ENCODE data around the gene ADISSP. TPM values are rescaled to one million over a fixed set of nuclear protein-coding genes. Genes with fewer than 3 reads are reported as not detected.

Gene ADISSP
- total and polyA plus RNA-seq, 2 of the 13 experiments (the other 11 are each of a cell fraction or from before 2014, with no cell fraction given): 38.3 to 90.6 TPM

GRCh38 chr20:3767427-3768341 is at the start of gene ADISSP (continued):
- TF ChIP-seq GPBP1L1 (CRISPR knock-in tag; IDR thresholded peaks at IDR 0.05) (no peak), KLF9 (CRISPR knock-in tag; IDR thresholded peaks at IDR 0.05; ENCODE audit: low read depth) (peak; percentile 94; the same call in 1 of the 2 replicates), HMGXB3 (CRISPR knock-in tag; IDR thresholded peaks at IDR 0.05; ENCODE audit: borderline replicate concordance) (peak; percentile 88; the same call in 1 of the 2 replicates), ZNF598 (CRISPR knock-in tag; IDR thresholded peaks at IDR 0.05; ENCODE audit: borderline replicate concordance) (peak; percentile 91; the same call in 1 of the 2 replicates), KLF12 (CRISPR knock-in tag; IDR thresholded peaks at IDR 0.05; ENCODE audit: borderline replicate concordance) (peak; percentile 86; the same call in 1 of the 2 replicates), MXD4 (CRISPR knock-in tag; IDR thresholded peaks at IDR 0.05) (peak; percentile 97), ZNF407 (CRISPR knock-in tag; IDR thresholded peaks at IDR 0.05; ENCODE audit: not compliant biosample characterization) (peak; percentile 15), TBX3 (IDR thresholded peaks at IDR 0.05; ENCODE audit: borderline replicate concordance) (0 out of 2 replicates have a peak, but pooled peaks have one; percentile 21), NRL (CRISPR knock-in tag; IDR thresholded peaks at IDR 0.05; ENCODE audit: borderline replicate concordance) (peak; percentile 69), CREB3 (CRISPR knock-in tag; IDR thresholded peaks at IDR 0.05) (peak; percentile 92; the same call in 1 of the 2 replicates), ZNF737 (CRISPR knock-in tag; IDR thresholded peaks at IDR 0.05; ENCODE audit: borderline replicate concordance) (no peak), ZNF773 (CRISPR knock-in tag; IDR thresholded peaks at IDR 0.05; ENCODE audit: borderline replicate concordance) (peak; percentile 86; the same call in 1 of the 2 replicates)

Measured in HepG2 (cell line).